Prostate gland (tissue), 2 donors: ENCODE measurements around the gene DYNLRB2. TPM values are rescaled to one million over a fixed set of nuclear protein-coding genes. Genes with fewer than 3 reads are reported as not detected.

Source experiments
- DNase-seq: peaks from one replicate; pipeline ENCODE4 v3.0.0-alpha.2; 2019; ENCODE audit warnings: low spot score
- H3K27ac ChIP-seq, 2 donors: fragments of 200-600 bp; sonication (generic); 2 replicates each; pipeline ENCODE4 v1.5.1; 2017 to 2019
- H3K27me3 ChIP-seq: fragments of 200-600 bp; sonication (generic); replicated peaks from 2 replicates; pipeline ENCODE4 v1.5.1; 2019; ENCODE audit not compliant: insufficient read depth
- H3K36me3 ChIP-seq, 2 donors: fragments of 200-600 bp; sonication (generic); 1 replicate in 1 of 2; 2 replicates in 1 of 2; pipeline versions ENCODE4 v1.5.1 to v1.8.1; 2017 to 2019
- H3K4me1 ChIP-seq: fragments of 200-600 bp; sonication (generic); replicated peaks from 2 replicates; pipeline ENCODE4 v1.5.1; 2019
- H3K4me3 ChIP-seq, 2 donors: fragments of 200-600 bp; sonication (generic); 2 replicates each; pipeline ENCODE4 v1.5.1; 2017 to 2019
- H3K9me3 ChIP-seq: fragments of 200-600 bp; sonication (generic); 2 replicates; pipeline ENCODE4 v1.5.1; 2017
- POLR2A ChIP-seq: fragments of 450-650 bp; IDR thresholded peaks from one replicate; pipeline ENCODE4 v1.6.1; 2016; ENCODE audit warnings: antibody characterized with exemption, mild to moderate bottlenecking
- POLR2AphosphoS5 ChIP-seq: sonication (generic); formaldehyde crosslinking; IDR thresholded peaks from one replicate; pipeline ENCODE4 v1.6.1; 2017; ENCODE audit warnings: antibody characterized with exemption
- WGBS: methylation state at CpG from one replicate; pipeline ENCODE4 v1.1.5; 2018; 5-methylcytosine and 5-hydroxymethylcytosine counted together
- intact Hi-C: fragments of 100-400 bp; cut with DNase I; formaldehyde crosslinking; loops from one replicate; pipeline ENCODE4 v1.14.2; 2022
- total RNA-seq, 2 donors: library from RNA; depleted of rRNA; stranded (reverse); fragments of >200 nt; gene quantifications; one replicate each; pipeline ENCODE4 v1.1.0, GENCODE V29; 2016
- TF ChIP-seq, protein P1 (sequence below), 4 experiments: fragments of 200-600 bp in 2 of 4; fragments of 450-650 bp in 2 of 4; sonication (generic) in 2 of 4; IDR thresholded peaks; 1 replicate in 3 of 4; 2 replicates in 1 of 4; pipeline ENCODE4 v1.5.1; 2016 to 2019; ENCODE audit warnings: antibody characterized with exemption in 4 of 4, mild to moderate bottlenecking in 2 of 4, moderate library complexity in 2 of 4

Gene DYNLRB2
- total RNA-seq, 2 donors from 2014 or later, result 4.6 to 43.5 TPM

DNA sequence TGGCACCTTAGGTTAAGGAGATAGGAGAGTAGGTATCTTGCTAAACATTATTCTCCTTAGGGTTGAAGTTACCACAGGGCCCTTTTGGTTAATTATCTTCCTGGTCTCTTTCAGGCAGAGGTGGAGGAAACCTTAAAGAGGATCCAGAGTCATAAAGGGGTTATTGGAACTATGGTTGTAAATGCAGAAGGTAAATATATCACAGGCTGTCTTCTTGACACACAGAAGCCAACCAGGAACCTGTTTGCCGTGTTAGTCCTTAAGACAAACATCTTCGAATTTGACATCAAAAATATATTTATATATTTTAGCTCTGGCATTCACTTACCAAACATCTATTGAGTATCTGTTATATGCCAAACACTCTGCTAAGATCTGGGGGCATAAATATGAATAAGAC, 2.4 kb downstream of the DYNLRB2 start:
- Histone ChIP-seq H3K4me3 (no peak overlapping the region), H3K4me1 (no peaks in the 10 kb centered on the region), H3K36me3 (no peaks in the 10 kb centered on the region), H3K27me3 (no peaks in the 10 kb centered on the region), H3K9me3 (no peaks in the 10 kb centered on the region), H3K27ac (no peak overlapping the region)
- DNase-seq, result no peak
- TF ChIP-seq POLR2AphosphoS5 (no peak), POLR2A (no peak)
- TF ChIP-seq, protein P1, sequence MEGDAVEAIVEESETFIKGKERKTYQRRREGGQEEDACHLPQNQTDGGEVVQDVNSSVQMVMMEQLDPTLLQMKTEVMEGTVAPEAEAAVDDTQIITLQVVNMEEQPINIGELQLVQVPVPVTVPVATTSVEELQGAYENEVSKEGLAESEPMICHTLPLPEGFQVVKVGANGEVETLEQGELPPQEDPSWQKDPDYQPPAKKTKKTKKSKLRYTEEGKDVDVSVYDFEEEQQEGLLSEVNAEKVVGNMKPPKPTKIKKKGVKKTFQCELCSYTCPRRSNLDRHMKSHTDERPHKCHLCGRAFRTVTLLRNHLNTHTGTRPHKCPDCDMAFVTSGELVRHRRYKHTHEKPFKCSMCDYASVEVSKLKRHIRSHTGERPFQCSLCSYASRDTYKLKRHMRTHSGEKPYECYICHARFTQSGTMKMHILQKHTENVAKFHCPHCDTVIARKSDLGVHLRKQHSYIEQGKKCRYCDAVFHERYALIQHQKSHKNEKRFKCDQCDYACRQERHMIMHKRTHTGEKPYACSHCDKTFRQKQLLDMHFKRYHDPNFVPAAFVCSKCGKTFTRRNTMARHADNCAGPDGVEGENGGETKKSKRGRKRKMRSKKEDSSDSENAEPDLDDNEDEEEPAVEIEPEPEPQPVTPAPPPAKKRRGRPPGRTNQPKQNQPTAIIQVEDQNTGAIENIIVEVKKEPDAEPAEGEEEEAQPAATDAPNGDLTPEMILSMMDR (IDR thresholded peaks at IDR 0.05), result no peak
- 49% methylated on average over 2 of the region's 2 CpGs for WGBS
- intact Hi-C loops, result no loop called here

DNA sequence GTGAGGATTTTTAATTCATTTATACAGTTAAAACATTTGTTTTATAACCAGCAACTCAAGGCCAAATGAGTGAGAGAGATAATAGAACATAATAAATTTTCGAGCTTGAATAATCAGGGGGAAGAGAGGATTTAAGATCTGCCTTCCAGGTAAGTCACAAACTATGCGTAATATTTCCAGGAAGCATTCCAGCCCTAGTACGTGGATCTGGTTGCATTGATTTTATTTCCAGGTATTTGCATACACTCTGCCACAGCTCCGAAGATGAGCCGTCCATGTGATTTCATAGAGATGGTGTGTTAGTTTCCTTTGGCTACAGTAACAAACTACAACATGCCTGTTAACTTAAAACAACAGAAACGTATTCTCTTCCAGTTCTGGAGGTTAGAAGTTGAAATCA, 3.5 kb downstream of the DYNLRB2 start:
- H3K36me3 ChIP-seq, result no peaks in the 10 kb centered on the region
- no peak for TF ChIP-seq POLR2A
- TF ChIP-seq, protein P1 (IDR thresholded peaks at IDR 0.05), result no peak
- no peaks in the 10 kb centered on the region for H3K27me3 ChIP-seq
- no peak overlapping the region for H3K4me3 ChIP-seq
- H3K27ac ChIP-seq, result no peak overlapping the region
- WGBS, result 66% methylated on average over 6 of the region's 6 CpGs
- no peaks in the 10 kb centered on the region for H3K9me3 ChIP-seq
- no peak for DNase-seq
- H3K4me1 ChIP-seq, result no peaks in the 10 kb centered on the region
- intact Hi-C loops, result no loop called here

DNA sequence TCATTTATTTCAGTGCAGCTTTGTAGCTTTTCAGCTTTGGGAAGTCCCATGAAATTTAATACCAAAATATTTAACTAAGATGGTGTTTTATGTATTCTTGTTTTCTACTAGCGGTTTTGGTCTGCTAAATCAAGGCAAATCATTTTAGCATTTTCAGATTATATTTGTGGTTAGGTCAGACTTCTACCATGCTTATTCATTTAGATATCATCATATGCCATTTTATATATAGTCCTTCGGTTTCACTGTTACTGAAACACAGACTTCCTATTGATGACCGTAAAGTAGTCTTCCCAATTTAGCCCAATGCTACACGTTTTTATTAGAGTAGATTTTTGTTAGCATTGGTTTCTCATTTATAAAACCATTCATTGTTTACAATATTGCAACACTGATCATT, 5.5 kb downstream of the DYNLRB2 start:
- no peaks in the 10 kb centered on the region for H3K9me3 ChIP-seq
- intact Hi-C loops, result no loop called here
- H3K27ac ChIP-seq, result no peak overlapping the region
- 67% methylated on average over 4 of the region's 4 CpGs for WGBS
- TF ChIP-seq, protein P1 (IDR thresholded peaks at IDR 0.05), result no peak
- TF ChIP-seq POLR2A (no peak), POLR2AphosphoS5 (no peak)
- no peaks in the 10 kb centered on the region for H3K4me1 ChIP-seq
- H3K4me3 ChIP-seq, result no peak overlapping the region
- DNase-seq, result no peak
- no peaks in the 10 kb centered on the region for H3K27me3 ChIP-seq
- H3K36me3 ChIP-seq, result no peaks in the 10 kb centered on the region

DNA sequence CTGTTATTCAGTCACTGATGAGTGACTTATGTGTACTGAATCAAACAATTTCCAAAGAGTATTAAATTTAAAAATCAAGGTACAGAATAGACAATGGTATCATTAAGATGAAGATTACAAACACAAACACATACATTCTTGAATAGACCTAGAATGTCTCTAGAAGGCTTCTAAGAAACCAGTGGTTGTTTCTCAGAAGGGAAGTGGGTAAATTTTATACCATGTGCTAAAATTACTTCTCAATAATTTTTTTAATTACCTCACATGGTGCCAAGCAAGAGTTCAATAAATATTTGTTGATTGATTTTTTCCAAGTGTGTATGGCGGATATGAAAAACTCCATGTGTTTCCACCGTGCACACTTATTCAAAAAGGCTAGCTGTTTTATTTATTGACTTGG, 6.4 kb downstream of the DYNLRB2 start:
- Histone ChIP-seq H3K9me3 (no peaks in the 10 kb centered on the region), H3K4me3 (no peak overlapping the region), H3K4me1 (no peaks in the 10 kb centered on the region), H3K27ac (no peak overlapping the region), H3K36me3 (no peaks in the 10 kb centered on the region), H3K27me3 (no peaks in the 10 kb centered on the region)
- TF ChIP-seq POLR2A, result no peak
- TF ChIP-seq, protein P1 (IDR thresholded peaks at IDR 0.05), result no peak
- TF ChIP-seq POLR2AphosphoS5, result no peak
- no peak for DNase-seq
- intact Hi-C loops, result no loop called here
- 89% methylated on average over 2 of the region's 2 CpGs for WGBS

DNA sequence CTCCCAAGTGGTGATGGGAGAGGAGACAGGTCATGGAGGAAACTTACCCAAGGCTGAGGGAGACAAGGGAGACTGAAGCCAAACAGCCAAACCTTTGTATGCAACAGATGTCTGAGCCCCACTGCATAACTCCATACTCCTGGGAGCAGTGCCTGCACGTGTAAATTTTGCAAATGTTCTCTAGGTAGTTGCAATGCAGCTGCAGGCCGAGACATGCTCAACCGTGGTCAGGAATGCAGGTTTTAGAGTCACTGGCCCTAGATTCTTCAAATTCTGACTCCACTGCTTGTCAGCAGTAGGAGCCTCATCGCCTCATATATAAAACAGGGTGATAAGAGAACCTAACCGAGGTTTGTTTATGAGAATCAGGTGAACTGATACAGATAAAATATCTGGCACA, 11.5 kb downstream of the DYNLRB2 start:
- Histone ChIP-seq H3K27me3 (no peaks in the 10 kb centered on the region), H3K4me1 (no peaks in the 10 kb centered on the region), H3K36me3 (no peaks in the 10 kb centered on the region), H3K9me3 (no peaks in the 10 kb centered on the region), H3K27ac (no peak overlapping the region), H3K4me3 (no peak overlapping the region)
- peak; percentile 54 for DNase-seq
- TF ChIP-seq POLR2A (no peak), POLR2AphosphoS5 (peak; percentile 18)
- TF ChIP-seq, protein P1 (IDR thresholded peaks at IDR 0.05), result no peak
- 24% methylated on average over 5 of the region's 5 CpGs for WGBS
- intact Hi-C loops, result no loop called here
